HG03135 (cell line): ENCODE measurements around the gene PGAM4.
"Not testable (repeated sequence)": the region's sequence is repeated elsewhere in the genome, so short reads cannot be mapped to it uniquely, and the experiment has no call there.

Experiments used
- ATAC-seq: cut with Tn5 transposase; IDR thresholded peaks from one replicate; pipeline ENCODE4 v1.9.1; 2021; ENCODE audit warnings: mild to moderate bottlenecking, moderate library complexity; ENCODE audit not compliant: unreplicated experiment

Gene PGAM4

DNA sequence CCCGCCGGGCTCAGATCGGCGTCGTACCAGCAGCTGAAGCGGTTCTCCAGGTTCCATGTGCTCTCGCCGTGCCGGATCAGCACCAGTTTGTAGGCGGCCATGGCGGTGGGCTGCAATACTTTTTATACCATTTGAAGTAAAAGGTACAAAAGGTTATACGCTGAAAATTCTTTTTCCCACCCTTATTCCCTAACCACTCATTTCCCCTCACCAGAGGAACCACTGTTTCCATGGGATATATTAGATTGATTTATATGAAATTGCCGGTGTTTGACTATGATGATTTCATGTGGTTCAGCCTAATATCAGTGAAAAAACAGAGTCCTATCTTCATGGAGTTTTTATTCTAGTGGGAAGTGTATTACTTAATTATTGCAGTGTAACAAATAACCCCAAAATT is at the start of gene PGAM4:
Gene PGAM4 (minus strand): TSS at position 101 of the 400 bp plus-strand sequence. CDS start 0 bp downstream, at position 101.
- no peak for ATAC-seq

DNA sequence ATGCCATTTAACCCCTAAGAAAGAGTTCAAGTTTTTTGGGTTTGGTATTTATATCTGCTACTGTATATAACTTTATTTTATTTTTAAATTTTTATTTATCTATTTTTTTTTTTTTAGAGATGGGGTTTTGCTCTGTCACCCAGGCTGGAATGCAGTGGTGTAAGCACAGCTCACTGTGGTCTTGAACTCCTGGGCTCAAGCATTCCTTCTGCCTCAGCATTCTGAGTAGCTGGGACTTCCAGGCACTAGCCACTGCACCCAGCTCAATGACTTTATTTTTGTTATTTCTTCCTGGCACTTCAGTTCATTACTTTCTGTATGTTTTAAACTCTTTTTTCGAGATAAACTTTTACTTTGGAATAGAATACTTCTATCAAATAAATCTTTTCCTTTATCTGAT is 42.4 kb upstream of the PGAM4 start:
- ATAC-seq, result no peak

DNA sequence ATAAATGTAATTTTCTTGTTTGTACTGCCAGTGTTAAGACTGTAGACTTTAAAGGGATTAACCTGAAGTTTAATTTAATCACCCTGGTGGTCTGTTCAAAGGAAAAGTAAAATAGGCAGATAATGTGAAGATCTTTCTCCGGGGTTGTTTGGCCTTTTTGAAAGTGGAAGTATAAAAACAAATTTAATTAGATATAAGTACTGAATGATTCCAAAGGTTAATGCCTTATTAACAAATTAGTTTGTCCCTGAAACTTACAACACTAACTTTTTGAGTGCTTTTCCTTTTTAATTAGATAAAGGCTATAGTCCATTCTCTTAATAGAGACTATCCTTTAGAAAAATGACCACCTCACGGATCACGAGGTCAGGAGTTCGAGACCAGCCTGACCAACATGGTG is 10.4 kb upstream of the PGAM4 start:
- no peak for ATAC-seq

DNA sequence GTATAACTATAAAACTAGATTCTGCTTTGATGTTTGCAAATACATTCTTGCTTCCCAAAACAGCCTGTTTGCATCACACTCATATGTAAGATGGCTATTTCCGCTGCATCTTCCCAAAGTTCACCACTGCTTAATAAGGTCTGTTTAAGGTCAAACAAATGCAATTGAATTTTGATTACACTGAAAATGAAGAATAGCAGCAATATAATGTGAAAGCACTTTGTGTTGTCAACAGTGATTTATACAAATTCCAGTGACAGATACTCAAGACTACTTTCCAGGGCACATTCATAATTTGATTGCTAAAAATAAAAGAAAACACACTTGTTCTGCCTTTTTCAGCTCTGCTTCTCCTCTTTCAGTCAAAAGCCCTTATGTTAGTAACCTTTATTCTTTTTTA is 8.1 kb upstream of the PGAM4 start:
- ATAC-seq, result no peak

DNA sequence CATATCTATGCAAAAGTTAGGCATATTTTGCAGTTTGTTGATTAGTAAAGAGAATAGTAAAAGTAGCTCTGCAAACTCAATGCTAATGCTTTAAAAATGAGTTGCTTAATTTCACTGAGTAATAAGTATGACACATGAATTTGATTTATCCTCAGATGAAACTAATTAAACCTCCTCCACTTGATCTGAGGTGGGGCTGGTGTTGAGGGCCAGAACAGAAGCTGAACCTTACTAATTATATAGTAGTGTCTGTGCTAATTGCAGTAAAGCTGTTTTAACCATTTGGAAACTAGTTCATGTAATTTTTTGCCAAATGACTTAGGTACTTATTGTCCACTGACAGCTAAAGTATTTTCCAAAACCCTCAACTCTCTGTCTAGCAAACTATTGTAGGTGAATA is 7.7 kb upstream of the PGAM4 start:
- no peak for ATAC-seq

DNA sequence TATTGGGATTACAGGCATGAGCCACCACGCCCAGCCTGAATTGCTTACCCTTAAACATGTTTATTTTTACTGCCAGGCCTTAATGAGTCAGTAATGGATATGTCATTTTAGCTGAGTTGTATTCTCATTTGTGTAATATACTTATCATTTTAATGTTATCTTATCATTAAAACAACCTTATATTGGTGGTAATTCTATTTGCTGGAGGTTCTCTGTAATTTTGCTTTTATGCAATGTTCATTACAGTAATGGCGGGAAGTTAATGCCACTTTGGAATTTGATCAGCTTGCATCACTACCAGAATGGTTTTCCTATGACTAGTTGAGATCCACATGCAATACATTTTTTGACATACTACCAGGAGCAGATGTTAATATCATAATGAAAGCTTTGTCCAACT is 6.3 kb upstream of the PGAM4 start:
- ATAC-seq, result no peak

DNA sequence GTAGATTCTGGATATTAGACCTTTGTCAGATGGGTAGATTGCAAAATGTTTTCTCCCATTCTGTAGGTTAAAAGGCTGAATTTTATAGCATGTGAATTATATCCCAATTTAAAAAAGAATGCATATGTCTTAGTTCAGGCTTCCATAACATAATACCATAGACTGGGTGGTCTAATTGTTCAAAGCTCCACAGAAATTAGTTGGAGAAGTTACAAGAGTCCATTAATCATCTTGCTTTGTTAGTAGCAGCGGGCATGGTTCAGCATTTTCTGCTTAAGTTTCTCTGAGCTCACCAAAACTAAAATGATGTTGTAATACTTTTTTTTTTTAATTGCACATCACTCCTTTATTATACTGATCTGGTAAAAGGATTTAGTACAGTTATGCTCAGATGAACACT is 1.8 kb downstream of the PGAM4 start:
- ATAC-seq, result no peak

DNA sequence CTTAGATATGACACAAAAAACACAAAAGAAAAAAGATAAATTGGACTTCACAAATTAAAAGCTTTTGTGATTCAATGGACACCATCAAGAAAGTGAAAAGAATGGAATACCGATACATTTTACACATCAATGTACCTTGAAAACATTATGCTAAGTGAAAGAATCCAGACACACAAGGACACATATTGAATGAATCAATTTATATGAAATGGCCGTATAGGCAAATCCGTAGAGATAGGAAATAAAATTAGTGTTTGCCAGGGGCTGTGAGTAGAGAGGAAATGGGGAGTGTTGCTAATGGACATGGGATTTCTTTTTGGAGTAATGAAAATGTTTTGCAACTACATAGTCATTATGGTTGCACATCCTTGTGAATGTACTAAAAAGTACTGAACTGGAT is 3.1 kb downstream of the PGAM4 start:
- no peak for ATAC-seq

DNA sequence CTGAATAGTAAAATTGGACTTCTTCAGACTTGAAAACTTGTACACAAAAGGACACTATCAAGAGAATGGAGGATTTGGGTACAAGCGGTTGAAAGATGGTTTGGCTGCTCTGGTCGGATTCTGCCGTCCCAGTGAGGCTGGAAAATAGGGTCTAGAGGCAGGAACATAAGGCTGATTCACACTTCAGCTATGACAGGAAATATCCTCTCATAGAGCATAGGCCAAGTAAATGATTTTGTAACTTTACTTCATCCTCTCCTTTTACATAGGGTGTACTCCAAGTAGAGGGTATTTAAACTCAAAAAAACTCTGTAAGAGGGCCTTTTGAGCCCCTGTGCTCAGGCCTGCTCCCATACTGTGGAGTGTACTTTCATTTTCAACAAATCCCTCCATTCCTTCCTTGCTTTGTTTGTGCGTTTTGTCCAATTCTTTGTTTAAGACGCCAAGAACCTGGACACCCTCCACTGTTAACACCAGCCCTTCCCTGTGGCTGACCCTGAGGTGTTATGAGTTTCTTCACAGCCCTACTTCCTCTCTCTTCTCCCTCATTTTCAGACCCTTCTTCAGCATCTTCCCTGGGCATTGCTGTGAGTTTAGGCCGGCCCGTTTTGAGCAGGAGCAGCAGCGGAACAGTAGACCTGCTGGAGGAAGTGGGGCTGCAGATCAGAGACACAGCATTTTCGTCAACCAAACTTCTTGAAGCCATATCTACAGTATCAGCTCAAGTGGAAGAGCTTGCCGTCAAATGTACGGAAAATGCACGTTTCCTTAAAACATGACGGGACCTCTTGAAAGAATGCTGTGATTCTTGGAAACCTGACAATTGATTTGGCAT is 7.2 kb downstream of the PGAM4 start:
- no peak for ATAC-seq

DNA sequence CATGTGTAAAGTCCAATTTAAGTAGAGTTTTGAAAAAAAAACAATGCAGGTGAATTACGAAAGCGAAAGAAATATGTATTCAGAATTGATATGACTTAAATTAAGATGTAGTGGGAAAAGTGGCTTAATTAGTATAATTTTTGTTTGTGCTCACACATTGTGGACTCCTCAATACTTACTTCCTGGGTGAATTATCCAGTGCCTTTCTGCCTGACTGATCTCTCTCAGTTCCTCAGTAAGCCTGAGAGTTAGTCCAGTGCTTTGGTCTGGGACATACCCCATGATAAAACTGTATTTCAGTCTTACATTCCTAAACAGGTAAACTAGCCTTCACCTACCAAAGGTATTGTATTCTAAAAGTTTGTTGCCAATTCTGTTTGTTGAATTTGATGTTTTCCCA is 8.4 kb downstream of the PGAM4 start:
- ATAC-seq, result no peak

DNA sequence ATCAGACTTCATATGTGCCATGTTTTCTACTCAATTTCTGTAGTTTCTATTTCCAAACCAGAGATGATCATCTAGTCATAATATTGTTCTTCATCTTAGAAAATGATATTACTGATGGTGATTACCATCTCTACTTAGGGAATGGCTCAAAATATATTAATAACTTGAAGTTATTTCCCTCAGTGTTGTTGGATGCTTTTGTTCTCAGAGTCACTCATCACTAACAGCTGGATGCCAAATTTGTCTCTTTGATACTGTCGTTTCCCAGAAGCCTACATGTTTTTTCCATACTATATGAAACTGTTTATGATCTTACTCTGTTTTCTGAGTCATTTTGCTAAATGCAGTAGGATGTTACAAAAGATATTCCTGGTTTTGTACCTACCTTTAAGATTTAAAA is 8.9 kb downstream of the PGAM4 start:
- ATAC-seq, result no peak

DNA sequence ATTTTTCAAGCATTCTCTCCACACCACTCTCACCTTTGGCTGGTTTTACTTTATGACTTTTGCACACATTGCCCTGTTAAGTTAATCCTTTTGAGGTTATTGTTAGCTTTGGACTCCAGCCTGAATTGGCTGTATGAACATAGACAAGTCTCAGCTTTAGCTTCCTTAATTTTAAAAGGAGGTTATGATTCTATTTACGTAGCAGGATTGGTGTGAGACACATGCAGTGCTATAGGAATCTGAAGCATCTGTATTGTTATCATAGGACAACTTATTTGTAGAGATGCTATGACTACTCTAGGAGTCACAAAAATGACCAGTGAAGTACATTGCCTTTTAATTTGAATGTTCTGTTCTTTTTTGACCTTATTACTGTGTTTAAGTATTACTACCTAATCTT is 15.7 kb downstream of the PGAM4 start:
- no peak for ATAC-seq

DNA sequence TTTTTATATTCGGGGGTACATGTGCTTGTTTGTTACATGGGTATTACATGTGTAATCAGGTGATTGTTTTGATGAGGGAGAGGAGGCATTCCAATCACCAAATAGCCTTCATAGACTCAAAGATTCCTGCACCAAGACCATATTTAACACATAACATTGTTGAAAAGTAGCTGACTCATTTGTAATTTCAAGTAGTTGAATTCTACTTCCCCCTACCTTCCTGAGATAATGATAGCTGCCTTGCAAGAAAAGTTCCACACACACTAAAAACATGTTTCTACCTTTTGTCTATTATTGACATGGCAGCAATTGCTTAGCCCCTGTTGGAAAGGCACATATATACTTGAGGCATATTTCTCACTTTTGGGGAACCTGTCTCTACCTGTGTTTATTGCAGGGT is 16.1 kb downstream of the PGAM4 start:
- no peak for ATAC-seq

DNA sequence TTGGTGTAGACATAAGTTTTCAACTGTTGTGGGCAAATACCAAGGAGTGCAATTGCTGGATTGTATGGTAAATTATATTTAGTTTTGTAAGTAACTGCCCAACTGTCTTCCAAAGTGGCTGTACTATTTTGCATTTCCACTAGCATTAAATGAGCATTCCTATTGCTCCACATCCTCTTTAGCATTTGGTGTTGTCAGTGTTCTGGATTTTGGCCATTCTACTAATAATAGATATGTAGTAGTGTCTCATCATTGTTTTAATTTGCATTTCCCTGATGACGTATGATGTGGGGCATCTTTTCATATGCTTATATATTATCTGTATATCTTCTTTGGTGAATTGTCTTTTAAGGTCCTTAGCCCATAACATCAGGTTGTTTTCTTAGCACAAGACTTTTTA is 17.3 kb downstream of the PGAM4 start:
- ATAC-seq, result no peak

DNA sequence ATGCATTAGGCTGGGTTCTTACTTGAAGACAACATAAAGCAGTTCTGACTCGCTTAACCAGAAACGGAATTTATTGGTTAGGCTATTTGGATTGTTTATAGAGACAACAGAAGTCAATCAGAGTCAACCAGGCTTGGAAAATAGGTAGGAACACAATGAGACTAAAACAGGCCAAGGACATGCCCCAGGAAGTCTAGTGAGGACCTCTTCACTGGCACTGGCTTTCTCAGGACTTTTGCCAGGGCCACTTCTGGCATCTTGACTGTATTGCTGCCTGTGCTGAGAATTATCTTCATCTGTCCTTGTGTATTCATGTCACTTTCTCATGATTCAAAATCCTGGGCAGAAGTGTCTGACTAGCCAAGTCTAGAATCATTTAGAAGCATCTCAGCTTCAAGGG is 19.6 kb downstream of the PGAM4 start:
- ATAC-seq, result no peak

DNA sequence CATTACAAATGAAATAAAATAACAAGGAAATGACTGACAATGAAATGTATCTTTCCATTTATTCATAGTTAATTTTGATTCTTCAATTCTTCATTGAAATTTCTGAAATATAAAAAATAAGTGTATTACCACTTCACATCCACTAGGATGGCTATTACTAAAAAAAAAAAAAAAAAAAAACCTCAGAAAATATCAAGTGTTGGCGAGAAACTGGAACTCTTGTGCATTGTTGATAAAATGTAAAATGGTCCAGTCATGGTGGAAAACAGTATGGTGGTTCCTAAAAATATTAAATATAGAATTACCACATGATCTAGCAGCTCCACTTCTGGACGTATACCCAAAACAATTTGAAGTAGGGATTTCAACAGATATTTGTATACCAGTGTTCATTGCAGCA is 22.9 kb downstream of the PGAM4 start:
- no peak for ATAC-seq

DNA sequence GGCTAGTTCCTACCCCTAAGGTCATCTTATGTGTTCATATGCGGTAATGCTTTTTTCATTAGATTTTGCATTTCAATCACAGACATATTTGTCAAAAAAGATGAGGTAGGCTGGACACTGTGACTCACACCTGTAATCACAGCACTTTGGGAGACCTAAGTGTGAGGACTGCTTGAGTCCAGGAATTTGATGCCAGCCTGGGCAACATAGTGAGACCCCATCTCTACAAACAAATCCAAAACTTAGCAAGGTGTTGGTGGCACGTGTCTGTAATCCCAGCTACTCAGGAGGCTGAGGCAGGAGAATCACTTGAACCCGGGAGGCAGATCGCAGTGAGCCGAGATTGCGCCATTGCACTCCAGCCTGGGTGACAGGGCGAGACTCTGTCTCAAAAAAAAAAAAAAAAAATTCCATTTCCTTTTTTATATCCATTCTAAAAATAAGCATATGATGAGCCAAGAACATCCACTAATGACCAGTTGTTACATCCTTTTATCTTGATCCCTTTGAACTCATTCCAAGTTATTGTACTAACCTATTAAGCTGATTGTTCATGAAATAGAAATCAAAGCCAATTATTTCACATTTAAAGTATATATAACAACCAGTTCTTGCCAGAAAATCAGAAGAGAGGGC is 23.4 kb downstream of the PGAM4 start:
- ATAC-seq, result no peak

DNA sequence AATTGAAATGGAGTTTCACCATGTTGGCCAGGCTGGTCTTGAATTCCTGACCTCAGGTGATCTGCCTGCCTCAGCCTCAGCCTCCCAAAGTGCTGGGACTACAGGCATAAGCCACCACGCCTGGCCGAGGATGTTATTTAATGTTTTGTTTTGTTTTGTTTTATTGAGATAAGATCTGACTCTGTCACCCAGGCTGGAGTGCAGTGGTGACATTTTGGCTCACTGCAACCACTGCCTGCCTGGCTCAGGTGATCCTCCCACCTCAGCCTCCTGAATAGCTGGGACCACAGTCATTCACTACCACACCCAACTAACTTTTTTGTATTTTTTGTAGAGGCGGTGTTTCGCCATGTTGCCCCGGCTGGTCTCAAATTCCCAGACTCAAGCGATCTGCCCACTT is 24.4 kb downstream of the PGAM4 start:
- not testable (repeated sequence) for ATAC-seq

DNA sequence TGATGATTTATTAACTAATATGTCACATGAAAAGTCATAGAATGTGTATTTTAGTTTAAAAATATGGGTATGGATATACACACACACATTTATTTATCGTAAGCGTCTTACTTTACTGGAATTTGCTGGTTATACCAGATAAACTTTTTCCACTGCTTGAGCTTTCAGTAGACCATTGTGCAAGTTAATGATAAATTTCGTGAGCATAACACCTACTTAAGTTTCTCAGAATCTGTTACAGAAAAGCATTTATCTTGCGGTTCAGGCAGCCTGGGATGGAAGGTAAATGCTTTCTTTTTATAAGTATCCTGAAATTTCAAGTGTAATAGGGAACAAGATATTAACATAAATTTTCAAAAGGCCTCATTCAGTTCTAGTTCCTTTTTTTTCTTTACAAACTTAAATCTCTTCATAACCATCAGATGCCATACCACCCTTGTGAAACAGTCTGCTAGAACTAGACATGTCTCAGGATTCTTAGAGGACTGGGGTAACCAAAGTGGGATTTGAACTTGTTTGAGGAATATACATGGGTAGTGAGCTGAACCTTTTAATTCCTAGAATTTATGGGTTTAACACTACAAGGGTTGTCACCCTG is 31.3 kb downstream of the PGAM4 start:
- no peak for ATAC-seq

DNA sequence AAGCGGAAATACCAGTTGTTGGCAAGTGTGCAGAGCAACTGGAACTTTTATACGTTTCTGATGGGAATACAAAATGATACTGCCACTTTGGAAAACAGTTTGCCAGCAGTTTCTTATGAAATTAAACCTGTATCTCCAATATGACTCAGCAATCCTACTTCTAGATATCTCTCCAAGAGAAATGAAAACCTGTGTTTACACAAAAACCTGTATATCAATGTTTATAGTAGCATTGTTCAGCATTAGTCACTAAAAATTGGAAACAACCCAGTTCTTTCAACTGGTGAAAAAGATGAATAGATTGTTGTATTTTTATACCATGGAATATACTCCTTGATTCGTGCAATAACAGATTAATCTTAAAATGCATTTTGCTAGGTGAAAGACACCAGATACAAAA is 32.1 kb downstream of the PGAM4 start:
- no peak for ATAC-seq

DNA sequence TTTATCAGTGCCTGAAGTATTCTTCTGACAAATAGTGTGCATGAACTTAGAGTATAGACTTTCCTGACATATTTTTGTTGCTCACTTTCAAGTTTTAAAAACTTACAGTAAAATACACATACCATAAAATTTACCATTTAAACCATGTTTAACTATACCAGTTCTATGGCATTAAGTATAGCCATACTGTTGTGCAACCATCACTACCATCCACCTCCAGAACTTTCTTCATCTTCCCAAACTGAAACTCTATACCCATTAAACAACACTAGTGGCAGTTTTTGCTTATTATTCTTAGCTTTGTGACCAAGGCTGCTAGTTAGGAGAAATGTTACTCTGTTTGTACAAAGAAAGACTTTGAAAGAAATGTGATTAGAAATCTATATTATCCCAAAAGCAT is 33.1 kb downstream of the PGAM4 start:
- no peak for ATAC-seq

DNA sequence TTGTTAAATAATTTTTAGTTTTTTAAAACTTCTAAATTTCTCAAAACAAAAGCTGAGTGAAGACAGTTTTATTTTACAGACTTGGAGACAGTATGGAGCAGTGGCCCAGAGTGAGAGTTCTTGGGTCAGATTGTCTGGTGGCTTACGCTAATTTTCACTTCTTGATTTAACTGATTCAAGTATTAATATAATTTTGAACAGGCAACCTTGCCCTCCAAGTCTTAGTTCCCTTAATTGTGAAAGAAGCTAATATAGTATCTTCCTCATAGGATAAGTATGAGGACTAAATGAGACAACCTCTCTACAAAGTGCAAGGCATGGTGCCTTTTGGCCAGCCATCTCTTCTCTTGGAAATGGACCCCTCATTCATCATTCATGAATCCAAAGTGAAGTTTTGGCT is 33.6 kb downstream of the PGAM4 start:
- no peak for ATAC-seq
